Stimulated activated CD8-positive, alpha-beta memory T cell treated with anti-CD3 and anti-CD28 coated beads, Interleukin-15, amount 100 ng/mL, for 1 hour (primary cell): ENCODE measurements around the gene LIMS2.
A peak's percentile ranks its signal among the peaks of the same experiment; 100 is the strongest.

ENCODE experiments used
- DNase-seq: peaks from one replicate; pipeline ENCODE4 v3.0.0-alpha.2; 2020; ENCODE audit warnings: low read depth

The LIMS2 gene

DNA sequence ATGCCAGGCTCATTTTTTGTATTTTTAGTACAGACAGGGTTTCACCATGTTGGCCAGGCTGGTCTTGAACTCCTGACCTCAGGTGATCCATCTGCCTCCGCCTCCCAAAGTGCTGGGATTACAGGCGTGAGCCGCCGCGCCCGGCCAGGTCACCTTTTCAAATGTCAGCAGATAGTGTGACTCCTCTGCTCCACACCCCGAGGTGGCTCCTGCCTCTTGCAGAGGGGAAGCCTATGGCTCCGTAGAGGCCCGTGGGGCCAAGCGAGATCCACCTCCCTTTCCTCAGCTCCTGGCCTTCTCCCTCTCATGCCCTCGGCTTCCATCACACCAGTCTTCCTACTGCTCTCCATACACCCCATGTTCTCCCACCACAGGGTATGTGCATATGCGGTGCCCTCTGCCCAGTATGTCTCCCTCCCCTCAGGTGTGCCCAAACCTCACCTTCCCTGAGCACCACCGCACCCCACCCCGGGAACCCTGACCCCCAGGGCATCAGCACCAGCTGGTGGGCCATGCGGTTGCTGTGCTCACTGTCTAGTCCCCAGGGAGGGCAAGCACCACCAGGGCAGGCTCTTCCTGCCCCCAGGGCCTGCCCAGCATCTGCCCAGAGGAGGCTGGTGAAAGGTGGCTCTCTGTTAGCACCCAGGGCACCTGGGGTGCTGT is 18.6 kb downstream of the LIMS2 start:
- no peak for DNase-seq

DNA sequence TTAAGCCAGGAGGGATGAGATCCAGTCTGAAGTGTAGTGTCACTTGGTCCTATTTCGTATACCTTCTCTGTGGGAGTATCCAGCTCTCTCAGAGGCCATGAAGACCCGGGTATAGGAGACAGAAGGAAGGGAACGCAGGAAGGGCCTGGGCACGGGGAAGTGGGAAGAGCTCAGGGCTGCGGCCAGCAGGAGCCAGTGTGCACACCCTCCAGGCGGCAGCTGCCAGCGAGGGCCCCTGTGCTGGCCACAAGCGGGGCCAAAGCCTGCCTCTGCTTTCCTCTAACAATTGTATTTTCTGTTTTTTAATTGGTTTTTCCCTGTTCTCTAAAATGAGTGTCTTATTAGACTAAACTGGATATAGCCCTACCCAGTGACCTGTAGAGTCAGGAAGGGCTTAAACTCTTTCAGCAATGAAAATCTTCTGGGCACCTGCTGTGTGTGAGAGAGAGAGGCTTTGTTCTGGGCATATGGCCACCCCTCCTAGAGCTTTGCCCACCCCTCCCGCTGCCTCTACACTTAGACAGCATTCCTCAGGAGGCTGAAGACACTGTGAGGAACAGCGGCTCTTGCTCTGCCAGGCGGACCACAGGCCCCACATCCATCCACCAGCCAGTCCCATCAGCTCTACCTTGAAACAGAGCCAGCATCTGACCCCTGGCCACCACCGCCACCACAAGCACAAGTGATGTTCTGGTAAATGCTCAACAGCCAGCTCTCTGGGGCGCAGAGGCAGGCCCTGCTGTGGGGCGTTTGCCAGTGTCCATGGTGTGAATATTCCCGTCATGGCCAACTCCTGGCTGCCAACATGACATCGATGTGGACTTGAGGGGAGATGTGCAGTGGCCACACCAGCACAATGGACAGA is 19.9 kb downstream of the LIMS2 start:
- no peak for DNase-seq

DNA sequence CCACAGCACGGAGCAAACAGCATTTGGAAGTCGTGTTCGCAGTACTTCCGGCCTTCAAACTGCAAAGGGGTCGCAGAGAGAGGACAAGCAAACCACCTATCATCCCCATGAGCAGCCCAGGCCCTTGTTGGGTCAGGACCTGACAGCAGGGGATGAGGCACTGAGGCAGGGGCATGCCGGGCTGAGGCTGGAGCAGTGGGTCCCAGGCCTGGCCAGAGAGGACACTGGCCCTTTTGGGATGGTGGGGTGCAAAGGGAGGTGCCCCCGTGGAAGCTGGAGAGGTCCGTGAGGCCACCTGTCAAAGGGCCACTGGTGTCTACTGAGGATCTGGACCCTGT is 20.5 kb downstream of the LIMS2 start:
- no peak for DNase-seq

DNA sequence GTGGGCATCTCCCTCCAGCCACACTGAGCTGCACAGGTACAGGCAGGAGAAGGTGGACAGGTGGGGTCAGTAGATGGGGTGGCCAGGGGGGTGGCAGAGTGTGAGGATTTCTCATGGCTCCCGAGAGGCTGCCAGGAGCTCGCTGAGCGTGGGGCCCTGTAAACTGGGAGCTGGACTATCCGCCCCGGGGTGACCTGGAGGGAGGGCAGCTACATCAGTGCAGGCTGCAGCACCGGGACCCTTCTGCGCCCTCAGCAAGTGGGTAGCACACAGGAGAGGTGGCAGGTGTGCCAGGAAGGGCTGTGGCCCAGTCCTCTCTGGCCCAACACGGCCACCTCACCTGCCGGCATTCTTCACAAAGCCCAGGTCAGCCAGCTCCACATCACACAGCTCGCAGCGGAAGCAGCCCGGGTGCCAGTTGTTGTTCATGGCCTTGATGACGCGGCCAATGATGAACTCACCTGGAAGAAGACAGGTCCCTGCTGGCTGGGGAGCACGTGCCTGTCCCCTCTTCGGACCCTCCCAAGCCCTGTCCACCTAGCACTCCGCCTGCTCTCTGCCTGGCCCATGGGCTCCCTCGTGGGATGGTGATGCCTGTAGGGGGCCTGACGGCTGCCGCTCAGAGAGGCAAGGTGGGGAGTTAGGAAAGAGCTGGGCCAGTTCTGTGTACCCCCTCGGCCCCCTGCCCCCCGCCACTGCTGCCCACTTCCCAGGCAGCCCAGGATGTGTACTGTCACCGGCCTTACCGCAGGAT is 21.1 kb downstream of the LIMS2 start:
- no peak for DNase-seq

DNA sequence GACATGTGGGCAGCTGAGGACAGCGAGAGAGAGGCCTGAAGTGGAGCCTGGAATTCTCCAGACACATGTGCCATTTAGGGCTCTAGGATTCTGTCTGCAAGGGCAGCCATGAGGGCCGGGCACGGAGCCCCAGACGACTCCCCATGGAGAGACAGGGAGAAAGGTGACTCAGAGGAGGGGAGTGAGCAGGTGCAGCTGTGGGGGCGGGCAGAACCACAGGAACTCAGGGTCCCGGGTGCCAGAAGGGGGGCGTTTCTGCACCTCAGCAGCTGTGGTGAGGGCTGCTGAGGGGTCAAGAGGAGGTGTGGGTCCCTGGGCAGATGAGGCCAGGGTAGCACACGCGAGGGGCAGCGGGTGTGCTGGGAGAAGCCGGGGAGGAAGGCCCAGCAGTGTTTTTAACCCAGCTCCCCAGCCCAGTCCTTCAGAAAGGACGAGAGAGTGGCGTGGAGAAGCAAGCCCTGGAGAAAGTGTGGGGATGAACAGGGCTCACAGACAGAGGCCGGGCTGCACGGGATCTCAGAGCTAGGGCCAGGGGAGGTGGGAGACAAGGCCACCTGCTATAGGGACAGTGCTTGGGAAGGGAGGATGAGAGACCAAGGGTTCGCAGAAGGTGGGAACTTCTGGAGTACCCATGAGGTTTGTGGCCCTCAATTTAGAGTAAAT is 21.8 kb downstream of the LIMS2 start:
- DNase-seq: no peak

DNA sequence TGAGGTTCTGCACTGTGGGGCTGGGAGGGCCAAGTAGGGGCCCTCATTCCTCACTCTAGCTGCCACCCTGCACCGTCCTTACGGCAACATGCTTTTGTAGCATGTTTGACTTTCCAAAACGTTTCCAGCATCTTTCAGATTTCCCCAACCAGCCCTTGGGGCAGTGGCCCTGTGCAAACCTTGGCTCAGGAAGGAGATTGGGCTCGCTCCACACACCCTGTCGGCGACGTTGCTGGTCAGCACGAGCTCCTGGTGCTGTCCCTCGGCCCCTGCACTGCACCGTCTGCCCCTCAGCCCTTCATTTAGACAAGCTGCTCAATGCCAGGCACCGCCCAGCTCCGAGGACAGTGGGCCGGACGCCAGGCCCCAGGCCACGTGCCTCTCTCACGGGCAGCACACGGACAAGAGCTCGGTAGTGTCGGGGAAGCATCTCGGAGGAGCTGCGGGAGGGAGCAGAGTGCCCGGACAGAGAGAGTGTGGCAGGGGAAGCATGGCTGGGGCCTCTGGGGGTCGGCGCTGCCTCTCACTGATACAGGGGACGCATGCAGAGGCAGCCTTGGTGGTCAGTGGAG is 22.5 kb downstream of the LIMS2 start:
- no peak for DNase-seq

DNA sequence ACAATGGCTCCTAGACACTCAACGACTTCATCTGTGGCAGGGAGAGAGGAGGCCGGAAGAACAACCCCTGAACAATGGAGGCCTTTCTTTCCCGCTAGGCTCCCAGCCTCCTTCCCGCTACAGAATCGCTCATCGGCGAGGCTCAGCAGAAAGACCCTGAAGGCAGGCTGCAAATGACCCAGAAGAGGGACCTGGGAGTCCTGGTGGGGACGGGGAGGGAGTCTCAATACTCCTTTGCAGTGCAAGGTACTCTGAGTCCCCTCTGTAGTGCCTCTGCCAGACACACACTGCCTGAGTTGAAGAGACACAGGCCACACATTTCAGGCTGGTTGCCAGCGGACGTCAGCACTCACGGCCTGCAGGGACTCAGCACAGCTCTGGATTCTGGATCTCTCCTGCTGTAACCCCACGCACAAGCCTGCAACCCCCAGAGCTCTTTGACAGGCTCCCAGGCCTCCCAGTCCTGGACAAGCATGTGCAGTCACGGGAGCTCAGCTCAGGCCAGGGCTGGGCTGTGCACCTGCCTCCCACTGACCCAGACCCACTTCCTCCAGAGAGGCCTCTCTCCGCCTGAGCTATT is 23.3 kb downstream of the LIMS2 start:
- DNase-seq: no peak

DNA sequence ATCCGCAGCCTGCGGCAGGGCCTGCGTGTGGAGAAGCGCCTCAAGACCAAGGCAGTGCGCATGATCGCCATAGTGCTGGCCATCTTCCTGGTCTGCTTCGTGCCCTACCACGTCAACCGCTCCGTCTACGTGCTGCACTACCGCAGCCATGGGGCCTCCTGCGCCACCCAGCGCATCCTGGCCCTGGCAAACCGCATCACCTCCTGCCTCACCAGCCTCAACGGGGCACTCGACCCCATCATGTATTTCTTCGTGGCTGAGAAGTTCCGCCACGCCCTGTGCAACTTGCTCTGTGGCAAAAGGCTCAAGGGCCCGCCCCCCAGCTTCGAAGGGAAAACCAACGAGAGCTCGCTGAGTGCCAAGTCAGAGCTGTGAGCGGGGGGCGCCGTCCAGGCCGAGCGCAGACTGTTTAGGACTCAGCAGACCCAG is 23.9 kb downstream of the LIMS2 start:
- DNase-seq: no peak

DNA sequence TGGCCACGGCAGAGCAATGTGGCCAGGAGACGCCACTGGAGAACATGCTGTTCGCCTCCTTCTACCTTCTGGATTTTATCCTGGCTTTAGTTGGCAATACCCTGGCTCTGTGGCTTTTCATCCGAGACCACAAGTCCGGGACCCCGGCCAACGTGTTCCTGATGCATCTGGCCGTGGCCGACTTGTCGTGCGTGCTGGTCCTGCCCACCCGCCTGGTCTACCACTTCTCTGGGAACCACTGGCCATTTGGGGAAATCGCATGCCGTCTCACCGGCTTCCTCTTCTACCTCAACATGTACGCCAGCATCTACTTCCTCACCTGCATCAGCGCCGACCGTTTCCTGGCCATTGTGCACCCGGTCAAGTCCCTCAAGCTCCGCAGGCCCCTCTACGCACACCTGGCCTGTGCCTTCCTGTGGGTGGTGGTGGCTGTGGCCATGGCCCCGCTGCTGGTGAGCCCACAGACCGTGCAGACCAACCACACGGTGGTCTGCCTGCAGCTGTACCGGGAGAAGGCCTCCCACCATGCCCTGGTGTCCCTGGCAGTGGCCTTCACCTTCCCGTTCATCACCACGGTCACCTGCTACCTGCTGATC is 24.4 kb downstream of the LIMS2 start:
- DNase-seq: no peak

DNA sequence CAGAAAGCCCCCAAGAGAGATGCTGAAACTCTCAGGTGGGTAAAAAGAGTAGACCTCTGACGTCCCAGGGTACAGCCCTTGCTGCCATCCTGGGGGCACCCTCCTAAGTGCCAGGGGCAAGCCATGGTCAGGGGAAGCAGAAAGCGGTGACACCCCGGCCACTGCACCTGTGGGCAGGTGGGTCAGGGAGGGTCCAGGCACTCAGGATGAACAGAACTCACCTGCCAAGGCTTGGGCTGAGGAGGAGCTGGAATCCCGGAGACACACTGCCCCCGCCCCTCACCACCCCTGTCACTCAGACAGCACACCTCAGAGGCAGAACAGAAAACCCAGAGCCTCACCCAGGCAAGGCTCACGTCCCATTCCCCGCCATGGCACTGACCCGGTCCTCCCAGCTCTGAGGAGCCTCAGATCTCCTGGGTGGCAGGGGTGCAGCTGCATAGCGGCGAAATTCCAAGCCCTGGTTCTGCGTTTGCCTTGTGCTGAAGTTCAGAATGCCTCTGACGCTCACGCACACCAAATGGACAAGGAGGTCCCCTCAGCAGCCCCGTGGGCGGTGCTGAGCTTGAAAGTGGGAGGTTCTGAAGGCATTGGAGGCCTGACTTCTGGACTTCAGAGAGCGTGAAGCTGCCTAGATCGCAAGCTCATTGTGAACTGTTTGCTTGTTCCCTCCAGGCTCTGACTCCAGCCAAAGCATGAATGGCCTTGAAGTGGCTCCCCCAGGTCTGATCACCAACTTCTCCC is 25.1 kb downstream of the LIMS2 start:
- DNase-seq: no peak

DNA sequence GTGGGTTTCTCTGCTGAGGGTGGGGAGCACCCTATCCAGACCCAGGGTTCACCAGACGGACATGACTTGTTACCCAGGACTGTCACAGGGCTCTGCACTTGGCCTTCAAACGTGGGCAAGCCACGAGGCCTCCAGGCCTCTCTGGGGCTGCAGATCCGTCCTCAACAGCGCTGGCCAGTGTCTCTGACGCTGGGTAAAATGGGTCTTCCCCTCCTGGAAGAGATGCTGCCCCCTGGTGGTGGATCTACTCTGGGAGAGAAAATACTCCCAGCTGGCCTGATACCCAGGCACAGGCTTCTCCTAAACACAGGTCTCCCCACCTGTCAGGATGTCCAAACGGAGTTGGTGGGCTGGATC is 25.7 kb downstream of the LIMS2 start:
- peak; percentile 79 for DNase-seq

DNA sequence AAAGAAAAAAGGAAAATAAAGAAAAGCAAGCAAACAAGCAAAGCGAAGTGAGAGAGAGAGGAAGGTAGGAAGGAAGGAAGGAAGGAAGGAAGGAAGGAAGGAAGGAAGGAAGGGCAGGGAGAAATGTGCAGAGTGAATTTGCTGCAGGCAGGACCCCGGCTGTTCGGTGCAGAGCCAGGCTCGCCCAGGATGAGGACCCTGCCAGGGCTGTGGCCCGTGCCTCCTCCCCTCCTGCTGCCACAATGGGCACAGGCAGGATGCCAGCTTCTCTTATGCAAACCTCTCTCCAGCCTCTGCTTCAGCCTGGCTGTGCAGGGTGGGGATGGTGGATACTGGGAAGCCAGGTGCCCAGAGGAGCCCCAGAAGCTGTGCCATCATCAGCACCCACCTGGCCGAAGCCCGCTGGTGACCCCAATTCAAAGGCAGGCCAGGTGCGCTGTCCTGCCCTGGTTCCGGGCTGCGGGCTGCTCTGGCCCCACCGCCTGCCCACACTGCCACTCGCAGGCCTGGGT is 26.2 kb downstream of the LIMS2 start:
- DNase-seq: no peak

DNA sequence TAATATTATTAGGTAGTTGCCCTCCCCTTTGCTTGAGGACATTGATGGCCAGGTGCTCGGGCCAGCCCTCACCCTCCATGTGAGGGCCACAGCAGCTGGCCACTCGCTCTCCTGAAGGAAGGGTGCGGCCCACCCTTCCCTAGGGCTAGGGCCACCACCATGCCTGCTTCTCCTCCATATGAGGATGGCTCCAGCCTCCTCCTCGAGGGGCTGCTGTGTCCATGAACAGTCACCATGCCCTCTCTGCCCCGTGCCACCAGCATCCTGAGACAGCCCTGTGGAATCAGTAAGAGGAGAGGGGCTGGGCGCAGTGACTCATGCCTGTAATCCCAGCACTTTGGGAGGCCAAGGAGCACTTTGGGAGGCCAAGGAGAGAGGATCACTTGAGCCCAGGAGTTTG is 27.0 kb downstream of the LIMS2 start:
- DNase-seq: no peak

DNA sequence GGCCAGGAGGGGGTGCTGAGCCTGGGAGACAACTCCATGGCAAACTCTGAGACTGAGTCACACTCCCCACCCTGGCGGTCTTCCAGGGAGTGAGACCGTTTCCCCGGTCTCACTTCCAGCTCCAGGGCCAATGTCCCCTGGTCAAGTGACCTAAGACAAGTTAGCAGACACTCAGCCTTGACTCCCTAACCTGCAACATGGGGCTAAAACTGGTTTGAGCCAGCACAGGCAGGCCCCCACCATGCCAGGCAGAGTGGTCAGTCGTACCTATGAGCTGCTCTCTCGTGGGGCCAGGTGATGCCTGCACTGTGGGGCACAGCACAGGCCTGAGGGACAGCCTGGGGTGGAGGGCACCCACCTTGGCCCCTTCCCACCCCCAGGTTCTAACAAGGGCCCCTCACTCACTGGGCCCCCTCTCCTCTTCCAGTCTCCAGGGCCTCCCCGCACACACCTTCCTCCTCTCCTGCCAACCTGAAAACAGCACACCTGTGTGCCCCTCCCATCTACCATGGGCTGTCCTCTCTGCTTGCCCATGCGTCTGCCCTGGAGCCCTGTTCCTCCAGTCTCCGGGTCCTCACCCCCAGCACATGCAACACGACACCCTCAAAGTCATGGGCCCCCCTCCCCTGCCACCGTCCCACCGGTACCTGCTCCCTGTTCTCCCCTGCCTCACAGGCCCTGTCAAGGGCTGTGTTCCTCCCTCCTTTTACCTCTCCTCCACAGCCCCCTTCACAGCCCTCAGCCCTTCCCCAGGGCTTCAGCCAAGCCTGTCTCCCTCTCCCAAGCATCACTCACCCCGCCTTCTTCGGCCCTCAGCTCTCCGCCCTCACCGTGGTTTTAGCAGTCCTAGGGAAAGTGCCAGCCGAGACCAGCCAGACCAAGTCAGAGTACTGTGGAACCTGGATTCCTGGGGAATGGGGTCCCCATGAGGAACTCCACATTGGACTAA is 27.8 kb downstream of the LIMS2 start:
- DNase-seq: no peak

DNA sequence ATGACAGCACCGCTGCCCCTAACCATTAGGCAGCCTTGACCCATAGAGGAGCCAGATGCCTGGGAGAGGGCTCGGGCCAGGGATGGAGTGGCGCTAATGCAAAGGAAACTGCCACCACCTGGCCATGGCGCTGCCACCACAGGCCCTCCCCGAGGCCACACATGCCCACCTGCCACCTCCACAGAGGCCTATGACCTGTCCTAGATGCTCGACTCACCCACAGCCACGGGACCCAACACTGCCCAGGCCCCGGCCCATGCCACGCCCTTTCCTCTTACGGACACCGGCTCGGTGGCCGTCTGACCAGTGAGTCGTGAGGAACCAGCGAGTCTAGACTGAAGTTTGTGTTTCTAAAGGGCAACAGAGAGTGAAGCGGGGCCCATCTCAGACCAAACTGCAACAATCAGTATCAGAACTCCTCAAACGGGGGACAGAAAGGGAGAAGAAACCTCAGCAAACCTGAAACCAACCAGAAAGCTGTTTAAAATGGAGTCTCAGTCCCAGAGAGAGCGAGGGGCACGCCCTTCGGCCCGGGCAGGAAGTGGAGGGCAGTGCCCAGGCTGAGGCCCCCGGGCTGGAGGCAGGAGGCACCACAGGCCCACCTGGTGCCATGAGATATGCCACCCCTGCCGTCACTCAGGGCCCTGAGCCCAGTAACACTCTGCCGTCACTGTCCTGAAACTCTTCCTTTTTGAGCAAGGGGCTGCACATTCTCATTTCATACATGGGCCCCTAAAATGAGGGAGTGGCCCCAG is 28.7 kb downstream of the LIMS2 start:
- no peak for DNase-seq

DNA sequence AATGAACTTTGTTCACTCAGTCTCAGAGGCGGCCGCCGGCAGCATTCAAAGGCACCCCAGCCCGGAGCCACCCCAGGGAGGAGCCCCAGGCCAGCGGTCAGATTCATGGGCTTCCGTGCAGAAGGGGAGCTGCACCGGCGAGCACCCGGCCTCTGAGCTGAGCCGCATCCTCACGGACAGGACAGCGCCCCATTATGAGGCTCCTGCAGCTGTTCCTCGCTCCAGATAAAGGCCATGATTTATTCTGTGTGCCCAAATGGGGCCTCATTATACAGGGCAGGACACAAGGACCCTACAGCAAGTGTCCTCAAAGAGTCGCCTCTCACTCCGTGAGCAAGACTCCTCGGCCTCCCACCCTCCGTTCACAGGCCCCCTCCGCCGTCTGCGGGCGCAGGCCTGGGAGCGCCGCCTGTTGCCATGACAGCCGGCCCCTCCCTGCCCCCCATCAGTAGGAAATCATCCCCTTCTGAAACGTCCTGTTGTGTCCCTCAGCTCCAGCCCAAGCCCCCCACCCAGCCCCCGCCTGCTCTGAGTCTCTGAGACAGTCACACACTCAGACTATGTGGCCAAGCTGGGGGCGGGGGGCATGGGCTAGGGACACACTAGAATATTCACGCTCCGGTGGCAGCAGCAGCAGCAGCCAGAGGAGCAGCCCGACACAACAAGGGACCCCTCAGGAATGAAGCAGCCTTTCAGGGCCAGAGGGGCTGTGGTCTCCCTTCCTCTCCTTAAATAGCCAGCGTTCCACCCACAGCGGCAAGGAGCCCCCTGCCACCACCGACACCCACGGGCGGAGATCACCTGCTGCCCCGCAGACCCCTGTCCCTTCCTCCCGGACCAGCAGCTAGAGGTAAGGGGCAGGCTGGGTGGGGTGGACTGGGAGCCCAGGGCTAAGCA is 29.7 kb downstream of the LIMS2 start, which contains the start of gene GPR17:
TSS of gene GPR17 (plus strand) at position 759 of the 897 bp plus-strand sequence. CDS start 4,583 bp downstream, outside the sequence.
- no peak for DNase-seq

DNA sequence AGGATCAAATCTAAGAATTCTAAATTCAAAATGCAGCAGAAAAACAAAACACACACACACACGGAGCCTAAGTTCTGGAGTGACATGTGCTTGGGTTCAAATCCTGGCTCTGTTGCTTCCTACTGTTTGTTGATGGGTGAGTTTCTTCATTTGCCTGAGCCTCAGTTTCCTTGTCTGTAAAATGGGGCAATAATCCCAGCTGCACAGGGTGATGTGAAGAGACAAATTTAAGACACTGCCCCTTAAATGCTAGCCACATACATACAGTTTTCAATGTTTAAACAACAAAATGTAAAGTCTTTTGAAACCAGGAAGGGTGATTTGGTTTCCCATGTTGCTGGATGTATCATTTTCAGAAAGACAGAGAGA is 30.3 kb downstream of the LIMS2 start:
- DNase-seq: no peak
